Hepatocyte (in vitro differentiated cells): Measurements from ENCODE around the gene NPTN. TPM values are rescaled to one million over a fixed set of nuclear protein-coding genes. Genes with fewer than 3 reads are reported as not detected.

ENCODE experiments used
- DNase-seq: peaks from one replicate; pipeline ENCODE4 v3.0.0-alpha.2; 2016; ENCODE audit warnings: low spot score
- H2AFZ ChIP-seq: fragments of 200-600 bp; sonication (generic); 2 replicates; pipeline ENCODE4 v1.6.0; 2016; ENCODE audit warnings: antibody characterized with exemption, mild to moderate bottlenecking
- H3K27ac ChIP-seq: fragments of 200-600 bp; sonication (generic); 2 replicates; pipeline ENCODE4 v1.5.1; 2016; ENCODE audit warnings: mild to moderate bottlenecking
- H3K27me3 ChIP-seq: fragments of 200-600 bp; sonication (generic); 2 replicates; pipeline ENCODE4 v1.6.1; 2016
- H3K36me3 ChIP-seq: fragments of 200-600 bp; sonication (generic); replicated peaks from 2 replicates; pipeline ENCODE4 v1.5.1; 2016; ENCODE audit warnings: low read depth; ENCODE audit not compliant: insufficient read depth
- H3K4me1 ChIP-seq: fragments of 200-600 bp; sonication (generic); 2 replicates; pipeline ENCODE4 v1.5.1; 2016; ENCODE audit warnings: mild to moderate bottlenecking, moderate library complexity; ENCODE audit not compliant: insufficient read depth
- H3K4me2 ChIP-seq: fragments of 200-600 bp; sonication (generic); 2 replicates; pipeline ENCODE4 v1.6.0; 2016
- H3K4me3 ChIP-seq: fragments of 200-600 bp; sonication (generic); 2 replicates; pipeline ENCODE4 v1.5.1; 2016; ENCODE audit warnings: mild to moderate bottlenecking
- H3K79me2 ChIP-seq: fragments of 200-600 bp; sonication (generic); 2 replicates; pipeline ENCODE4 v1.6.0; 2017; ENCODE audit warnings: mild to moderate bottlenecking
- H3K9me2 ChIP-seq: fragments of 200-600 bp; sonication (generic); replicated peaks from 2 replicates; pipeline ENCODE4 v1.6.0; 2017; ENCODE audit warnings: mild to moderate bottlenecking; ENCODE audit not compliant: insufficient read depth
- H3K9me3 ChIP-seq: fragments of 200-600 bp; sonication (generic); 2 replicates; pipeline ENCODE4 v1.5.1; 2016; ENCODE audit warnings: low read depth, mild to moderate bottlenecking
- H4K20me1 ChIP-seq: fragments of 200-600 bp; sonication (generic); 2 replicates; pipeline ENCODE4 v1.6.0; 2016; ENCODE audit warnings: mild to moderate bottlenecking; ENCODE audit not compliant: insufficient read depth, poor library complexity, severe bottlenecking
- EZH2 ChIP-seq: fragments of 200-600 bp; sonication (generic); IDR thresholded peaks from 2 replicates; pipeline ENCODE4 v1.6.1; 2016; ENCODE audit warnings: antibody characterized with exemption, mild to moderate bottlenecking, borderline replicate concordance
- EZH2phosphoT487 ChIP-seq: fragments of 200-600 bp; sonication (generic); IDR thresholded peaks from one replicate; pipeline ENCODE4 v1.6.1; 2018; ENCODE audit warnings: antibody characterized with exemption, mild to moderate bottlenecking, low read depth, moderate library complexity; ENCODE audit not compliant: unreplicated experiment, severe bottlenecking
- WGBS: methylation state at CpG from one replicate; pipeline ENCODE4 v1.1.6; 2016; ENCODE audit warnings: low lambda C conversion rate; ENCODE audit errors: missing lambda C conversion rate; 5-methylcytosine and 5-hydroxymethylcytosine counted together
- polyA plus RNA-seq: library from polyadenylated mRNA; unstranded; fragments of >200 nt; fragmentation: Nextera tagmentation; extraction: Ambion mirVana; gene quantifications from 2 replicates; pipeline ENCODE4 v1.2.1, GENCODE V29; 2016
- total RNA-seq: library from RNA; depleted of rRNA; stranded (reverse); fragments of >200 nt; gene quantifications from 2 replicates; pipeline ENCODE4 v1.2.3, GENCODE V29; 2014
- TF ChIP-seq, protein P1 (sequence below): fragments of 200-600 bp; sonication (generic); IDR thresholded peaks from 2 replicates; pipeline ENCODE4 v1.5.1; 2016; ENCODE audit warnings: antibody characterized with exemption, mild to moderate bottlenecking; ENCODE audit not compliant: poor library complexity

The NPTN gene
- total and polyA plus RNA-seq, 2 experiments from 2014 or later: 153 to 234 TPM

DNA sequence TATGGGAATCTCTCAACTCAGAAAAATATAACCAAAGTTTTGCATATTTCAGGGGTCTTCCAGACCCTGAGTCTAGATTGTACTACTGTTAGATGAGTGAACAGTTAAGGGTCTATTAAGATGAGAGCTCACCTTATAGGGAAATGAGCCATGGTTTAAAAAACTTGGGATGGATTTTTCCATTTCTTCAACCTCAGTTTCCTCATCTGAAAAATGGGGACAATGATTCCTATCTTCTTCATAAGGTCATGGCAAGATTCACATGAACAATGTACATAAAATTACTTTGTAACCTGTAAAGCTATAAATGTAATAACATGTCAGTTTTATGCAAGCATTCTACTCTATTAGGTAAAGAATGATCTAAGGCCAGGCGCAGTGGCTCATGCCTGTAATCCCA lies 28.7 kb downstream of the NPTN start:
- H2AFZ ChIP-seq: no peak overlapping the region
- H3K4me1 ChIP-seq: peaks cover 45% of the 10 kb centered on the region
- 100% methylated on average over 1 of the region's 1 CpG for WGBS
- DNase-seq: no peak
- H3K36me3 ChIP-seq: no peaks in the 10 kb centered on the region
- H3K9me2 ChIP-seq: no peaks in the 10 kb centered on the region
- no peaks in the 10 kb centered on the region for H3K27me3 ChIP-seq
- H3K79me2 ChIP-seq: peaks cover 100% of the 10 kb centered on the region
- no peak overlapping the region for H3K4me3 ChIP-seq
- H3K9me3 ChIP-seq: no peaks in the 10 kb centered on the region
- TF ChIP-seq EZH2: no peak
- TF ChIP-seq, protein P1, sequence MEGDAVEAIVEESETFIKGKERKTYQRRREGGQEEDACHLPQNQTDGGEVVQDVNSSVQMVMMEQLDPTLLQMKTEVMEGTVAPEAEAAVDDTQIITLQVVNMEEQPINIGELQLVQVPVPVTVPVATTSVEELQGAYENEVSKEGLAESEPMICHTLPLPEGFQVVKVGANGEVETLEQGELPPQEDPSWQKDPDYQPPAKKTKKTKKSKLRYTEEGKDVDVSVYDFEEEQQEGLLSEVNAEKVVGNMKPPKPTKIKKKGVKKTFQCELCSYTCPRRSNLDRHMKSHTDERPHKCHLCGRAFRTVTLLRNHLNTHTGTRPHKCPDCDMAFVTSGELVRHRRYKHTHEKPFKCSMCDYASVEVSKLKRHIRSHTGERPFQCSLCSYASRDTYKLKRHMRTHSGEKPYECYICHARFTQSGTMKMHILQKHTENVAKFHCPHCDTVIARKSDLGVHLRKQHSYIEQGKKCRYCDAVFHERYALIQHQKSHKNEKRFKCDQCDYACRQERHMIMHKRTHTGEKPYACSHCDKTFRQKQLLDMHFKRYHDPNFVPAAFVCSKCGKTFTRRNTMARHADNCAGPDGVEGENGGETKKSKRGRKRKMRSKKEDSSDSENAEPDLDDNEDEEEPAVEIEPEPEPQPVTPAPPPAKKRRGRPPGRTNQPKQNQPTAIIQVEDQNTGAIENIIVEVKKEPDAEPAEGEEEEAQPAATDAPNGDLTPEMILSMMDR: no peak
- no peak for TF ChIP-seq EZH2phosphoT487
- H3K27ac ChIP-seq: no peak overlapping the region
- H4K20me1 ChIP-seq: peaks cover 89% of the 10 kb centered on the region
- no peak overlapping the region for H3K4me2 ChIP-seq

GRCh38 chr15:73602992-73603391 lies 30.2 kb downstream of the NPTN start:
- H3K4me2 ChIP-seq: no peak overlapping the region
- TF ChIP-seq, protein P1: no peak
- no peak for TF ChIP-seq EZH2
- no peak for TF ChIP-seq EZH2phosphoT487
- H3K79me2 ChIP-seq: peaks cover 100% of the 10 kb centered on the region
- peaks cover 53% of the 10 kb centered on the region for H3K4me1 ChIP-seq
- 72% methylated on average over 2 of the region's 2 CpGs for WGBS
- H2AFZ ChIP-seq: no peak overlapping the region
- H3K9me3 ChIP-seq: no peaks in the 10 kb centered on the region
- H3K27ac ChIP-seq: peak overlapping the region; percentile 79
- H3K27me3 ChIP-seq: no peaks in the 10 kb centered on the region
- H3K36me3 ChIP-seq: no peaks in the 10 kb centered on the region
- no peaks in the 10 kb centered on the region for H3K9me2 ChIP-seq
- H4K20me1 ChIP-seq: peaks cover 89% of the 10 kb centered on the region
- H3K4me3 ChIP-seq: no peak overlapping the region
- DNase-seq: no peak

DNA sequence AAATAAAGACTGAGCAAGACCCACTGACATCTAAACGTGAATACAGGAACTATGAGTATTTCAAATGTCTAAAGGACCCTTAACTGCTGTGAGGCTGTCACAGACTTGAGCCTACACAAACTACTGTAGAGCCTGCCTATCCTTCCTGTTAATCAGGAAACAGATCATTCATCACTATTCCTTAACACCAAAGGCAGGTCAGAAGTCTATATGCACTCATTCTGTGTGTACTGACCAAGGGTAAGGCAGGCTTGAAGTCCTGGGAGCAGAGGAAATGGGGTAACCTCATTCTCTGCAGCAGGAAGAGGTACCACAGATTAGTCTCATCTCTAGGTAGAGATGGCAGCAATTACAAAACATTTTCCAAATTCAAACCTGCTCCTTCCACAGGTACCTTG lies 30.7 kb downstream of the NPTN start:
- Histone ChIP-seq H3K4me2 (peak overlapping the region; percentile 58), H3K9me3 (no peaks in the 10 kb centered on the region), H3K4me1 (peaks cover 53% of the 10 kb centered on the region), H3K9me2 (no peaks in the 10 kb centered on the region), H3K79me2 (peaks cover 100% of the 10 kb centered on the region), H2AFZ (no peak overlapping the region), H3K27ac (peak overlapping the region; percentile 79), H3K27me3 (no peaks in the 10 kb centered on the region), H4K20me1 (peaks cover 89% of the 10 kb centered on the region), H3K4me3 (no peak overlapping the region), H3K36me3 (no peaks in the 10 kb centered on the region)
- TF ChIP-seq EZH2phosphoT487: no peak
- TF ChIP-seq, protein P1: no peak
- TF ChIP-seq EZH2: no peak
- no peak for DNase-seq
- 25% methylated on average over 1 of the region's 1 CpG for WGBS
